DOHH2 (cell line): ENCODE data around the gene ZKSCAN3.
"Not testable (repeated sequence)": the region's sequence is repeated elsewhere in the genome, so short reads cannot be mapped to it uniquely, and the experiment has no call there.

ENCODE experiments used
- EZH2phosphoT487 ChIP-seq: fragments of 200-600 bp; sonication (generic); IDR thresholded peaks from 2 replicates; pipeline ENCODE4 v1.6.1; 2017; ENCODE audit warnings: borderline replicate concordance, mild to moderate bottlenecking, antibody characterized with exemption, low read length, moderate library complexity, mixed read lengths
- TF ChIP-seq, protein P1 (sequence below): fragments of 200-600 bp; sonication (generic); IDR thresholded peaks from one replicate; pipeline ENCODE4 v1.5.1; 2014; ENCODE audit warnings: antibody characterized with exemption, mild to moderate bottlenecking, low read depth, low read length; ENCODE audit not compliant: poor library complexity, severe bottlenecking

DNA sequence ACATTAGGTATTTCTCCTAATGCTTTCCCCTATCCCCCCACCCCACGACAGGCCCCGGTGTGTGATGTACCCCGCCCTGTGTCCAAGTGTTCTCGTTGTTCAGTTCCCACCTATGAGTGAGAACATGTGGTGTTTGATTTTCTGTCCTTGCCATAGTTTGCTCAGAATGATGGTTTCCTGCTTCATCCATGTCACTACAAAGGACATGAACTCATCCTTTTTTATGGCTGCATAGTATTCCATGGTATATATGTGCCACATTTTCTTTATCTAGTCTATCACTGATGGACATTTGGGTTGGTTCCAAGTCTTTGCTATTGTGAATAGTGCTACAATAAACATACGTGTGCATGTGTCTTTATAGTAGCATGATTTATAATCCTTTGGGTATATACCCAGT lies 54.2 kb downstream of the ZKSCAN3 start:
- TF ChIP-seq, protein P1, sequence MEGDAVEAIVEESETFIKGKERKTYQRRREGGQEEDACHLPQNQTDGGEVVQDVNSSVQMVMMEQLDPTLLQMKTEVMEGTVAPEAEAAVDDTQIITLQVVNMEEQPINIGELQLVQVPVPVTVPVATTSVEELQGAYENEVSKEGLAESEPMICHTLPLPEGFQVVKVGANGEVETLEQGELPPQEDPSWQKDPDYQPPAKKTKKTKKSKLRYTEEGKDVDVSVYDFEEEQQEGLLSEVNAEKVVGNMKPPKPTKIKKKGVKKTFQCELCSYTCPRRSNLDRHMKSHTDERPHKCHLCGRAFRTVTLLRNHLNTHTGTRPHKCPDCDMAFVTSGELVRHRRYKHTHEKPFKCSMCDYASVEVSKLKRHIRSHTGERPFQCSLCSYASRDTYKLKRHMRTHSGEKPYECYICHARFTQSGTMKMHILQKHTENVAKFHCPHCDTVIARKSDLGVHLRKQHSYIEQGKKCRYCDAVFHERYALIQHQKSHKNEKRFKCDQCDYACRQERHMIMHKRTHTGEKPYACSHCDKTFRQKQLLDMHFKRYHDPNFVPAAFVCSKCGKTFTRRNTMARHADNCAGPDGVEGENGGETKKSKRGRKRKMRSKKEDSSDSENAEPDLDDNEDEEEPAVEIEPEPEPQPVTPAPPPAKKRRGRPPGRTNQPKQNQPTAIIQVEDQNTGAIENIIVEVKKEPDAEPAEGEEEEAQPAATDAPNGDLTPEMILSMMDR = not testable (repeated sequence)
- TF ChIP-seq EZH2phosphoT487 = not testable (repeated sequence)
